ENCODE results near the gene PPP1R37. TPM values are rescaled to one million over a fixed set of nuclear protein-coding genes. Genes with fewer than 3 reads are reported as not detected.

PPP1R37 gene
- total and polyA plus RNA-seq, 2 of the 8 experiments (the other 6 are each of a cell fraction or from before 2014, with no cell fraction given): 14.6 to 25.7 TPM

GRCh38 chr19:45161738-45162607, 69.0 kb downstream of the PPP1R37 start (continued):
- TF ChIP-seq KDM1A (IDR thresholded peaks at IDR 0.05; ENCODE audit: borderline replicate concordance, low read length): no peak
- TF ChIP-seq BRCA1 (IDR thresholded peaks at IDR 0.05; ENCODE audit: low read depth, low read length): no peak
- TF ChIP-seq RAD21 (IDR thresholded peaks at IDR 0.05 in 1 of 2, conservative IDR thresholded peaks at IDR 0.05 in 1 of 2; ENCODE audit: low read depth in 2 of 2, low read length in 2 of 2): peak; percentile 64 to 71
- TF ChIP-seq SUZ12 (IDR thresholded peaks at IDR 0.05; ENCODE audit: low read length): no peak
- TF ChIP-seq, protein P1, sequence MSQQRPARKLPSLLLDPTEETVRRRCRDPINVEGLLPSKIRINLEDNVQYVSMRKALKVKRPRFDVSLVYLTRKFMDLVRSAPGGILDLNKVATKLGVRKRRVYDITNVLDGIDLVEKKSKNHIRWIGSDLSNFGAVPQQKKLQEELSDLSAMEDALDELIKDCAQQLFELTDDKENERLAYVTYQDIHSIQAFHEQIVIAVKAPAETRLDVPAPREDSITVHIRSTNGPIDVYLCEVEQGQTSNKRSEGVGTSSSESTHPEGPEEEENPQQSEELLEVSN (IDR thresholded peaks at IDR 0.05): no peak
- no peak for TF ChIP-seq TBP (IDR thresholded peaks at IDR 0.05; ENCODE audit: low read depth, low read length)
- TF ChIP-seq, protein P2, sequence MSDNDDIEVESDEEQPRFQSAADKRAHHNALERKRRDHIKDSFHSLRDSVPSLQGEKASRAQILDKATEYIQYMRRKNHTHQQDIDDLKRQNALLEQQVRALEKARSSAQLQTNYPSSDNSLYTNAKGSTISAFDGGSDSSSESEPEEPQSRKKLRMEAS (IDR thresholded peaks at IDR 0.05): peak; percentile 40; the same call in 1 of the 2 replicates
- peak; percentile 56; the same call in 1 of the 2 replicates for TF ChIP-seq GABPA (IDR thresholded peaks at IDR 0.05; ENCODE audit: borderline replicate concordance, insufficient read depth, low read length)
- no peak for TF ChIP-seq SIRT6 (IDR thresholded peaks at IDR 0.05; ENCODE audit: low read length)
- TF ChIP-seq ZNF274 (IDR thresholded peaks at IDR 0.05; ENCODE audit: borderline replicate concordance, extremely low read depth, low read length): no peak
